HG02885 (cell line): ENCODE results near the gene ARID4B.
A peak's percentile ranks its signal among the peaks of the same experiment; 100 is the strongest.

Source experiments
- ATAC-seq: cut with Tn5 transposase; IDR thresholded peaks from one replicate; pipeline ENCODE4 v1.9.1; 2021; ENCODE audit warnings: mild to moderate bottlenecking; ENCODE audit not compliant: unreplicated experiment, poor library complexity

Gene ARID4B

GRCh38 chr1:235138821-235139220 lies 189.2 kb downstream of the ARID4B start:
- no peak for ATAC-seq

DNA sequence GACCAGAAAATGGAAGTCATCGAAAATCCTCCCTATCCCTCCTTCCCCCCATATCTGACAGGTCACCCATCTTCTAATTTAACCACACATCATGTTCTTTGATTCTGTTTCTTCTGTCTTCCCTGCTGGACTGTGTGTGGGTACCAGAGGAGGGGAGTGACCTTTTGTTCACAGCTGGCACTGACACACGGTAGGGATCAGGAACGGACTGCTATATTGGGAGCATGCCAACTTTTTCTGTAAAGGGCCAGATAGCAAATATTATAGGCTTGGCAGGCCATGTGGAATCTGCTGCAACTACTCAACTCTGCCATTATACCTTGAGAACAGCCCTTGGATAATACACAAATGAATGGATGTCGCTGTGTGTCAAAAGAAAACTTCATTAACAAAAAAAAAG lies 191.9 kb downstream of the ARID4B start:
- no peak for ATAC-seq

DNA sequence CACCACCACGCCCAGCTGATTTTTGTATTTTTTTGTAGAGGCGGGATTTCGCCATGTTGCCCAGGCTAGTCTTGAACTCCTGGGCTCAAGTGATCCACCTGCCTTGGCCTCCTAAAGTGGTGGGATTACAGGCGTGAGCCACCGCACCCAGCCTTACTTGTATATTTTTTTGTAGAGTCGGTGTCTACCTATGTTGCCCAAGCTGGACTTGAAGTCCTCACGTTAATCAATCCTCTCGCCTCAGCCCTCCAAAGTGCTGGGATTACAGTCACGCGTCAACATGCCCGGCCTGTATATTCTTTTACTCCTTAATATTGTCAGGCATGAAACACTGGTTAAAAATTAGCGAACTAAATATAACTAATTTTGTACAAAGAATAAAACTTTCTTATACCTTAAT lies 193.8 kb downstream of the ARID4B start:
- ATAC-seq = no peak

DNA sequence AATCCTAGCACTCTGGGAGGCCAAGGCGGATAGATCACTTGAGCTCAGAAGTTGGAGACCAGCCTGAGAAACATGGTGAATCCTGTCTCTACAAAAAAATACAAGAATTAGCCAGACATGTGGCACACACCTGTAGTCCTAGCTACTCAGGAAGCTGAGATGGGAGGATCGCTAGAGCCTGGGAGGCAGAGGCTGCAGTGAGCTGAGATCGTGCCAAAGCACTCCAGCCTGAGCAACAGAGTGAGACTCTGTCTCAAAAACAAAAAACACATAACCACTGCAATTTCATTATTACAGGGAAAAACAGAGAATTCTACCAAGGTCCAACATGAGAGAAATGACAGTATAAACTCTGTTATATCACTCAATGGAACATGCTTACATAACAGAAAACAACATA lies 194.9 kb downstream of the ARID4B start:
- ATAC-seq = no peak

DNA sequence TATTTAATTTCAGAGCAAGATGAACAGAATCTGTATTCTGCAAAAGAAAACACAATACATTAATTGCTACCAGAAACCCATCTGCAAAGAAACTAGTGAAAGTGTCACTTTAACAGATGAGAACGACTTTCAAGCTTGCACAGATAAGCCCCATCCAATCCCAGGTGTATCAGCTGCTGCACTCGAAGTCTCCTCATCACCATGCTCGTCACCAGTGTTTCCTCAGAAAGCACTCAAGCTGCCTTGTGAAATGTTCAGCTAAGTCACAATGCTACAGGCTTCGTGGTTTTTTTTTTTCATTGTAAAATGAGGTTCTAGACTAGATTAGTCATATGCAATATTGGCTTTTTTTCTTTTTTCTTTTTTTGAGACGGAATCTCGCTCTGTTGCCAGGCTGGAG lies 196.0 kb downstream of the ARID4B start:
- no peak for ATAC-seq

- no peak for ATAC-seq
Observed at GRCh38 chr1:235130766-235131270, 197.2 kb downstream of the ARID4B start.

GRCh38 chr1:235129774-235130570 lies 198.0 kb downstream of the ARID4B start:
- ATAC-seq = no peak

GRCh38 chr1:235128456-235129328 lies 199.3 kb downstream of the ARID4B start, which contains the start of gene TOMM20:
Gene TOMM20 (minus strand): TSS chr1:235128837. CDS start chr1:235128715, 122 bp downstream.
- ATAC-seq = peak; percentile 95

GRCh38 chr1:235127732-235128455 lies 200.1 kb downstream of the ARID4B start:
- no peak for ATAC-seq

DNA sequence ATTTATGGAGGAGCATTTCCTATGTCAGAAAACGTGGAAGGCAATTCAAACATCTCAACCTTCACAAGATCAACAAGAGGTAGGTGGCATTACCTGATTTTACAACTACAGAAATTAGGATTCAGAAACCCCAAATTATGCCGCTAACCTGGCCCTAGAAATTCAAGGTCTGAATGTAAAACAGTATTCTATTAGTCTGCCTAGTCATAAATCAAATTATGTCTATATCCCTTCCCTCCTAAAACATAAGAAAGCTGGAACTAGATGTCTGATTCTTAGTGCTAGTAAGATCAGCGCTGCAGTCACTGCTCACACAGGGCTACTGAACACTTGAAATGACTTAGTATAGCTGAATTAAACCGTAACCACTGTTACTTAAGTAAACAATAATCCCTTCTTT lies 200.8 kb downstream of the ARID4B start:
- no peak for ATAC-seq

DNA sequence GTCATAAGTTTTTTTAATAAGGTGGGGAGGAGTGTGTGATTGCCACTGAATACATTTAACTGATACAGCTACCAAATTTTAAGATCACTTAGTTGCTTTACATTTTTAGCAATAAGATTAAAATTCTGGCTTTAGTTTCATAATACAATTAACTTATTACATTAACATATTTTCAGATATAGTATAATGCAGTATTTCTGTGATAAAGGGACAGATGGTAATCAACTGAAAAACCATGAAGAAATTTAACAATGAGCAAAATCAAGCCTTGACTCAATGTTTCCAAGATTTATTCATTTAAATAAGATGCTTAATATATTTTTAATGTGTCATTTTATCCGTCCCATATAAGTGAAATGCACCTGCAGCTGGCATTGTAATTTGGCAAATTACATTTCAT lies 203.3 kb downstream of the ARID4B start:
- no peak for ATAC-seq

DNA sequence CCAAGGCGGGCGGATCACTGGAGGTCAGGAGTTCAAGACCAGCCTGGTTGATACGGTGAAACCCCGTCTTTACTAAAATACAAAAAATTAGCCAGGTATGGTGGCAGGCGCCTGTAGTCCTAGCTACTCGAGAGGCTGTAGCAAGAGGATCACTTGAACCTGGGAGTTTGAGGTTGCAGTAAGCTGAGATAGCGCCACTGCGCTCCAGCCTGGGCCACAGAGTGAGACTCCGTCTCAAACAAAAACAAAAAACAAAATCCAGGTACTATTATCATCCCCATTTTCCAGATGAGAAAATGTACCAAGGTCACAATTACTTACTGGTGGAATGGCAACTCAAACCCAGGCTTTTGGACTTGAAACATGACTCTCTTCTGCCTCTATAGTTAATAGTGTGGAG lies 203.9 kb downstream of the ARID4B start:
- ATAC-seq = no peak

DNA sequence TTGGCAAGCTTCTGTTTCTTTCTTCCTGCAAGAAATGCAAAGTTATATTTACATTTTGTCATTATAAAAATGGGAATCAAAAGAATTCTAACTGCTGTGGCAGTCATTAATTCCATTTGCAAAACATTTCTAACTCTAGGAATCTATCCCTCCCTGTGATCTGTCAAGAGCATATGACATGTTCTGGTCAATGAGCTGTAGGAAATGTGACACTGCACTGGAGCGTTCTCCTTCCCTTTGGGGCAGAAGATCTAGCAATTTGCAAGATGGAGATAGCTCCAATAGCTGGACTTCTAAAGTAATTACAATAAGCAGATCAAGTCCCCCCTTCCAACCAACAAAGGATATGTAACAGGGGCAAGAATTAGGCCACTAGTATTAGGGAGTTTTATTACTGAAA lies 205.6 kb downstream of the ARID4B start:
- ATAC-seq = no peak
